ENCODE data around the gene GMEB1. TPM values are rescaled to one million over a fixed set of nuclear protein-coding genes. Genes with fewer than 3 reads are reported as not detected.
"Not testable (repeated sequence)": the region's sequence is repeated elsewhere in the genome, so short reads cannot be mapped to it uniquely, and the experiment has no call there.

The GMEB1 gene
- total RNA-seq, 2 donors from 2014 or later = 24.6 to 29.2 TPM

GRCh38 chr1:28668956-28669723, 556 bp downstream of the GMEB1 start:
- Histone ChIP-seq H3K27ac (ENCODE audit: low read depth, low read length) (peak overlapping the region; percentile 90), H3K27me3 (ENCODE audit: control insufficient read depth, insufficient read depth, low read length, poor library complexity, severe bottlenecking) (no peaks in the 10 kb centered on the region), H3K9ac (ENCODE audit: extremely low read depth, low read length, poor library complexity, severe bottlenecking) (peak overlapping the region; percentile 90), H3K4me1 (ENCODE audit: control insufficient read depth, insufficient read depth, low read length) (no peaks in the 10 kb centered on the region), H3K9me3 (ENCODE audit: control insufficient read depth, low read length) (no peaks in the 10 kb centered on the region), H3K4me3 (ENCODE audit: low read length) (peak overlapping the region; percentile 88), H3K36me3 (ENCODE audit: control insufficient read depth, insufficient read depth, low read length) (peaks cover 2% of the 10 kb centered on the region)
- Mint-ChIP-seq H3K36me3 (ENCODE audit: low read depth) (peaks cover 10% of the 10 kb centered on the region), H3K4me3 (peak overlapping the region; percentile 76), H3K4me1 (peaks cover 18% of the 10 kb centered on the region), H3K27me3 (ENCODE audit: insufficient read depth) (peaks cover 3% of the 10 kb centered on the region), H3K27ac (peak overlapping the region; percentile 81), H3K9me3 (no peaks in the 10 kb centered on the region)
- 2 to 9% methylated on average over 21 to 63 of the region's 63 CpGs for WGBS, 2 experiments (ENCODE audit: insufficient coverage in 1 of 2, insufficient read length in 1 of 2)
- no peak for TF ChIP-seq CTCF (conservative IDR thresholded peaks at IDR 0.05)
- DNase-seq = peak; percentile 79

GRCh38 chr1:28671254-28671780, 2.7 kb downstream of the GMEB1 start:
- Mint-ChIP-seq H3K9me3 (no peaks in the 10 kb centered on the region), H3K36me3 (ENCODE audit: low read depth) (peaks cover 17% of the 10 kb centered on the region), H3K4me1 (peaks cover 12% of the 10 kb centered on the region), H3K4me3 (no peak overlapping the region), H3K27ac (no peak overlapping the region), H3K27me3 (ENCODE audit: insufficient read depth) (no peaks in the 10 kb centered on the region)
- Histone ChIP-seq H3K9me3 (ENCODE audit: control insufficient read depth, low read length) (no peaks in the 10 kb centered on the region), H3K36me3 (ENCODE audit: control insufficient read depth, insufficient read depth, low read length) (peaks cover 6% of the 10 kb centered on the region), H3K27me3 (ENCODE audit: control insufficient read depth, insufficient read depth, low read length, poor library complexity, severe bottlenecking) (no peaks in the 10 kb centered on the region), H3K27ac (ENCODE audit: low read depth, low read length) (no peak overlapping the region), H3K4me1 (ENCODE audit: control insufficient read depth, insufficient read depth, low read length) (no peaks in the 10 kb centered on the region), H3K9ac (ENCODE audit: extremely low read depth, low read length, poor library complexity, severe bottlenecking) (no peak overlapping the region), H3K4me3 (ENCODE audit: low read length) (no peak overlapping the region)
- 95 to 98% methylated on average over 15 to 17 of the region's 20 CpGs for WGBS, 2 experiments (ENCODE audit: insufficient coverage in 1 of 2, insufficient read length in 1 of 2)
- no peak for TF ChIP-seq CTCF (conservative IDR thresholded peaks at IDR 0.05)
- DNase-seq = no peak

- H3K27ac ChIP-seq (ENCODE audit: low read depth, low read length); H3K36me3 ChIP-seq (ENCODE audit: control insufficient read depth, insufficient read depth, low read length); H3K9me3 ChIP-seq (ENCODE audit: control insufficient read depth, low read length); H3K4me3 Mint-ChIP-seq; H3K4me3 ChIP-seq (ENCODE audit: low read length); H3K9me3 Mint-ChIP-seq; H3K27me3 Mint-ChIP-seq (ENCODE audit: insufficient read depth); H3K4me1 ChIP-seq (ENCODE audit: control insufficient read depth, insufficient read depth, low read length); H3K27me3 ChIP-seq (ENCODE audit: control insufficient read depth, insufficient read depth, low read length, poor library complexity, severe bottlenecking); H3K9ac ChIP-seq (ENCODE audit: extremely low read depth, low read length, poor library complexity, severe bottlenecking); DNase-seq; H3K27ac Mint-ChIP-seq: not testable (repeated sequence)
- WGBS, 2 experiments (ENCODE audit: insufficient coverage in 1 of 2, insufficient read length in 1 of 2) = 86 to 97% methylated on average over 14 to 15 of the region's 15 CpGs
- Mint-ChIP-seq H3K4me1 (peaks cover 12% of the 10 kb centered on the region), H3K36me3 (ENCODE audit: low read depth) (peaks cover 19% of the 10 kb centered on the region)
These were observed 4.4 kb downstream of the GMEB1 start for GRCh38 chr1:28672971-28673370.
